NCI-H748 (cell line): ENCODE measurements around the gene ABHD2.

Experiments
- DNase-seq: peaks from one replicate; lab custom pipeline; 2025; ENCODE audit not compliant: unreplicated experiment; lab: John Stamatoyannopoulos, UW

Gene ABHD2

DNA sequence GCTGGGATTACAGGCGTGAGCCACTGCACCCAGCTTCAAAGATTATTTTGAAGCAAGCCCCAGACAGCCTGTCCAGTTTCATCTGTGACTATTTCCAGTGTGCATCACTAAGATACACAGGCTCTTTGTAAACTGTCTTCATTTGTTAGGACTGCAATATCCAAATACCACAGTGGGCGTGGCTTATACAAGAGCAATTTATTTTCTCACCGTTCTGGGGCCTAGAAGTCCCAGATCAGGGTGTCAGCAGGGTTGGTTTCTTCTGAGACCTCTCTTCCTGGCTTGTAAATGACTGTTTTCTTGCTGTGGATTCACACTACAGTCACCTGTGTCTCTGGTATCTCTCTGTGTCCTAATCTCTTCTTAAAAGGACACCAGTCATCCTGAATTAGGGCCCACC, 73.4 kb downstream of the ABHD2 start:
- no peak for DNase-seq

DNA sequence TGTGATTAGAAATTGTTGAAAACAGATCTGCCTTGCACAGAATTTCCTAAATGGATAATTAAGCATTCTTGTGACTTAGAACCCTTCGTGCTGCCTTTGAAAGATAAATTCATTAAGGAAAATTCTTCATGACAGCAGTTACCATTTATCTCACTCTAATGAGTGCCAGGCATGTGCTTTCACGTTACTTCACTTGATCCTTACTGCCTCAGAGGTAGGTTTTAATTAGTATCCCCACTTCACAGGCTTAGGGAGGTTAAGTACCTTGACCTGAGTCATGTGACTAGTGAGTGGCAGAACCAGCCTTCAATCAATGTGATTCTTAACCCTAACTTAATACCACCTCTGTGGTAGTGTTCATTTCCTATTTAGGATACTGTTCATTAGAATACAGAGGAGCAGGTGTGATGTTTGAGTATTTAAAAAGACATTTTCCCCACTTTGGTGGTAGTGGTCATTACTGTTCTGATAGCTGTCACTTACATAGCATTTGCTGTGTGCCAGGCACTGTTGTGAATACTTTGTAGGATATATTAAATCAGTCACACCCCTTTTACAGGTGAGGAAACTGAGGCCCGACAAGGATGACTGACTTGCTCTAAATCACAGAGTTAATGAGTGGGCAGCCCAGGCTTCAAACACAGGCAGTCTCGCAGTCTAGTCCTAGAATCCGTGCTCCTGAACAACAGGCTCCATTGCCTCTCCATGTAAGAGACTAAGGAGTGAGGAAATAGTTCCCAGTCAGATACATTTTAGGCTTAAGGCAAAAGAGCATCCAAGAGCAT, 75.2 kb downstream of the ABHD2 start:
- DNase-seq = no peak

DNA sequence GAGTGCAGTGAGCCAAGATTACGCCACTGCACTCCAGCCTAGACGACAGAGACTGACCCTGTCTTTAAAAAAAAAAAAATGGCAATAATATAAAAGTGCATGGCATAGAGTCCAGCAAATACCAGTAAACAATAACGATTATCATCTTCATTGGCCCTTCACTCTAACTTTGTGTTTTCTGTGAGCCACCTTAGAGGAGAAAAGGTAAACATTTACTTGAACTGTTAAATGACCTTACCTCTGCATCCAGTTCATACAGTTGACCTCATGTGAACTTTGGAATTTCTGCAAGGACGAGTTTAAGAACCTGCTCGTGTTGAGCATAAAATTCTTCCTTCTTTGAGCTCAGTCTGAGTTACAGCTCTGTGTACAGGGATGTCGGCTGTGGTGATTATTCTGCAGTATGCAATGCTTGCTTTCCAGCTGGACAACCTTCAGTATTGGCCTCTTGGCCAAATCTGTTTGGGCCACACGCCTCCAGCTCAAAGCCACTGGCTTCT, 76.5 kb downstream of the ABHD2 start:
- no peak for DNase-seq

DNA sequence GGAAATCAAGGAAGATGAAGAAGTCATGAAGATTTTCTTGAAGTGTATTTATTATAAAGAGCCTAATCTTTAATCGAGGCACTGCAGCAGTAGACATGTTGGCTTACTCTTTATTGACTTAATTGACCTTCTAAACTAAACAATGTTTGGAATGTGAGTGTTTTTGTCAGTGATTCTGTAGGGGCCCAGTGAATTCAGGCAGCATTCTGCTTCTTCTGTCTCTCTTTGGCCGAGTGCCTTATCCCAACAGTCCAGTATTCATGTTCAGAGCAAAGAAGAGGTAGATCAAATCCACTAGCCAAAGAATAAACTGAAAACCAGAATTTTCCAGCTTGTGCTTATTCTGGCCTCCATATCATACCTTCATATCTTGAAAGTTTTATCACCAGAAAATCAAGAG, 77.4 kb downstream of the ABHD2 start:
- no peak for DNase-seq

DNA sequence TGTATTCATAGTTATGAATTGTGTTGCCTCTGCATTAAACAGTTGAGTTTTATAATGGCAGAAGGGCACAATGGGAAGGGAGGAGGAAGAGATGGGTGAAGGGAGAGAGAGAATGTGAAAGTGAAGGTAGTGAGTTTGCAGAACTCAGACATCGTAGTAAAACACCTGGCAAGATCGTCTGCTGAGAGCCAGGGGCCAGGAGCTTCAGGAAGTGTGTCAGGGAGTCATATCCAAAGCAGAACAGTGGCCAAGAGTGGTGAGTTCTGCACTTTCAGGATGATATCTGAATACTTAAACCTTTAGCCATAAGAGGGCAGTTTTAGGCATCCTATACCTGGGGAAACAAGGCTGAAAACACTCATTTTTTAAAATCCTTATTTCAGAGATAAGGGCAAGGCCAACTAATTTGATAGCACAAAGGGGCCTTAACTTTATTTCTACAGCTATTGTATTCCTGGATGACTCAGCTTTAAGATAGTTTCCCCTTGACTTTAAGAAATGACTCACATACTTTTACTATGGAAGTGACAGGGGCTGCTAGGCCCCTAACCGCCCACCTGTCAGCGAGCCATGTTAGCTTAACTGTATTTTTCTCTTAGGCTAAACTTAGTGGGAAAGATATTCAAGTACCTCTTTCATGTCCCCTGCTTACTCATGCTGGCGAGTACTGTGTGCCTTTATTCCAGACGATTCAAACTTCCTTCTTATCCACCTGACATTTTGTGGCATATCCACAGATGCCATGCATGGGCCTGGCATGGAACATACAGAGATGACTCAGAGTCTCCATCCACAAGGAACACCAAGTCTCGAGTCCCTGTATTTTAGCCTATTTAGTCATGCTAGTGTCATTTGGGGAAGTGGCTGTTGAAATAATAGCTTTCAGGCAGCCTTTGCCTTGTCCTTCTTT, 79.3 kb downstream of the ABHD2 start:
- no peak for DNase-seq

DNA sequence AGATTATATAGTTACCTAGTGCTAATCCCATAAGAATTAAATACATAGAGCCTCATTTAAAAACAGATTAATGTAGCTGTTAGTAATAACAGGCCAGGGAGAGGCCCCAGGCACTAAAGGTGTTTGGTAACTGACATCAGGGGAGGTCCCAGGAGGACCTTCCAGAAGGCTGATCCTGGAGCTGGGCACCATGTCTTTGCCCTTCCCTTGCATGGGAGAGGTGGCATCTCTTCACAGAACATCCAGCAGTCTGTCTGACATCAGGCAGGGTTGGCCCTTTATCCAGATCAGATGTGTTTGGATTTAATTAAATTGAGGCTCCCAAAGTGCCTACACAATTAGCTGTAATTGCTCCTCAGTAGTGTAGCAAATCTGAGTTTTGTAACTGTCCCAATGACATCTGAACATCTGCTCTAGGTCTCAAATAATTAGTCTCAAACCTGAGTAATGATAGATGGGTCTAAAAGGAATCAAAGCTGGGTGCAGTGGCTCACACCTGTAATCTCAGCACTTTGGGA, 80.1 kb downstream of the ABHD2 start:
- no peak for DNase-seq

DNA sequence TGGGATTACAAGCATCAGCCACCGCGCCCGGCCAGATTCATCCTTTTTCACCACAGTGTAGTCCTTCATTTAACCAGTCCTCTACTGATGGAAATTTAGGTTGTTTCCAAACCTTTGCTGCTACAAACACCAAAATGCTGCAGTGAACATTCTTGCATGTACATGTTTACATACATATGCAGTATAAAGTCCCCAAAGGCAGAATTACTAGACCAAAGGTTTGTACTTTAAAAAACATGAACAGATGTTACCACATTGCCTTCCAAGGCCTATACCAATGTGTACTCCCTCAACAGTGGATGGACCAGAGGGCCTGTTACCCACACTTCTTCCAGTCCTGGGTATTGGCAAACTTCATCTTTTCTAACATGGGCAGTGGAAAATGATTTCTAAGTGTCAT, 82.1 kb downstream of the ABHD2 start:
- no peak for DNase-seq

DNA sequence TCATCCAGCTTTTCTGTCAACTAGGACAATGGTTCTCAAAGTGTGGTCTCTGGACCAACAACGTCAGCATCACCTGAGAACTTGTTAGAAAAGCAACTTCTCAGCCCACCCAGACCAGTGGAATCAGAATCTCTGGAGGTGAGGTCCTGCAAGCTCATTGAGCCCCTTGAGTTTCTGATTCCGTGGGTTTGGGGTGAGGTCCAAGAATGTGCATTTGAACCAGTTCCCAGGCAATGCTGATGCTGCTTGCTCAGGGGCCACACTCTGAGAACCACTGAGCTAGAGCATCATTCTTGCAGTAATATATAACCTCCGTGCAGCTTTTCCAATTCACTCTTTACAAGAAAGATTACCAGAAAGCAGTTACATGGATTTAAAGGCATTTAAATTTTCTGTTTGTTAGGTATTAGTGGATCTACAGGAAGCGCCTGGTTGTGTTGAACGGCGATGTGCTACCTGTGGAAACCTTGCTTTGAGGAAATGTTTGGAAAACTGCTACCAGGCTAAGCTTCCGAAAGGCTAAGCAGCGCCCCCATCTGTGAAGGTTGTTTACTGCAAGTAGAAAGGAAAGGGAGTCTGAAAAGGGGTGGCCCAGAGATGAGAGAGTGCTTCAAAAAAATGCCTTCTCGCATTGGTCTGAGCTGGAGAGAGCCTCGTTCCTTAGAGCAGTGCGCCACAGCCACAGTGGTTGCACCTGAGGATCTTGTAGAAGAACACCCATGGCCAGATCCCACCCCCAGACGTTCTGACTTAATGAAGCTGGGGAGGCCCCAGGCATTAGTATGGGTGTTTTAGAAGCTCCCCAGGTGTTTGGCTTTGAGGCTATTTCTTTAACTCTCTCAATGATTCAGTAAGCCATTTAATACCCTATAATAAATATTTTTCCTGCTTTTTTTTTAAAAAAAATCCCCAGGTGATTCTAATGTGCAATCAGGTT, 83.1 kb downstream of the ABHD2 start:
- peak; percentile 39 for DNase-seq

DNA sequence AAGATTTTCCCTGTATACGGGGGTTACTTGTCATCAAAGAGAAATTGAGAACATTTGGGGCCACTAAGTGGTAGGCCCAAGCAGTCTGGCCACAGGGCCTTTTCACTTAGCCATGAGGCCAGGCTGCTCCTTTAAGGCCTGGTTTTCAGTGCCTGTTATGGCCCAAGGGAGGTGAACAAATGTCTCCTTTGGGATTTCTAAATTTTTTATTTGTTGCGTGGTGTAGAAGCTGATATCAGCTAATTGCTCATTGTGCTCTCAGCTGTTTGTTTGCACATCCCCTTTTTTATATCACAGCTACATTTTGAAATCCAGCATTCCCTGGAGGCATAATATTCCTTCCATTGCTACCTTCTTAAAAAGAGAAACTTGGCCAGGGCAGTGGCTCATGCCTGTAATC, 84.7 kb downstream of the ABHD2 start:
- no peak for DNase-seq

DNA sequence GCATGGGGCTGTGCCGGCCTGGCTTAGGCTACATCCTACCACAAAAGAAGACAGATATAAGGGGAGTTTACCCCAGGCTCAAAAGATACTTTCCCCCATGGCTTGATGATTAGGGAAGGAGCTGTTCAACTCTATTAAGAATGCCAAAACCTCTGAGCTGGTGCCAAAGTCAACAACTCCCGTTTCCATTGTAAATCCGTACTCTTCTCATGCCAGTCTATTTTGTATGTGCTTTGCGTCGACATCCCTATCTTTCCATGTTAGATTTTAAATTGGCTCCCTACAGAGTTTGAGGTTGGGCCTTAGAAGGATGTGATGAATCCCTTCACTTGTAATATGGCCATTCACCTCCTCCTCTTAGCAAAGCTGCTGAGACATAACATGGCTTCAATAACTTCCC, 86.2 kb downstream of the ABHD2 start:
- DNase-seq = no peak

DNA sequence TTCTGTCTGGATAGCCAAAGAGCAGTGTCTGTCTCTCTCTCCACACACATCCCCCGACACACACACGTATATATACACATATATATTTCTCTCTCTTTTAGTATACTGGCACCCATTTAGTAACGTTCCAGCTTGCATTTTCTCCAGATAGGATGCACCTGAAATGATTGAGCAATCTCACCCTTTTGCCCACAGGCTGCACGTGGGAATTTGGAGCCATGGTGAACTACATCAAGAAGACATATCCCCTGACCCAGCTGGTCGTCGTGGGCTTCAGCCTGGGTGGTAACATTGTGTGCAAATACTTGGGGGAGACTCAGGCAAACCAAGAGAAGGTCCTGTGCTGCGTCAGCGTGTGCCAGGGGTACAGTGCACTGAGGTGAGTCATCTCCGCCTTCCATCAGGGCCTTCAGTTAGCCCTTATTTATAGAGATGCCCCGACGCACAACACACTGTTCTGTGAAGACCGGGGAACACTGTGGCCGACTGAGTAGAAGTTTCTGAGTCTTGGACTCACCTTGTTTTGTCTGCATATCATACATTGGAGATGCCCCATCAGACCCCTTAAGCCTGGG, 87.4 kb downstream of the ABHD2 start:
- no peak for DNase-seq

DNA sequence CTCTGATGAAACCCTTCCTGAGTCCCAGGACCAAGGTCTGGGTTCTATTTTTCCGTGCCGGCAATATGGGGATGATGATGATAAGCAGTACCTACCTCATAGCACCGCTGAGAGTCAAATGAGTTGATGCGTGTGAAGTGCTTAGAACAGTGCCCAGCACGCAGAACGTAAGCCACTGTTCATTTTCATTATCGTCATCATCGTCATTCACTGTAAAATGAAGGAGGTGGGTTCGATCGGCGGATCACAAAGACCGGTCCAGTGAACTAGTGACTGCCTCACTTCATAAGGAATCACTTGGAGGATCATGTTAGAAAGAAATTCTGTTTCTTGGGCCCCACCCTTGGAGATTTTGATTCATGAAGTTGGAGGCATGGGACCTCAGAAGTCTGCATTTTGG, 88.9 kb downstream of the ABHD2 start:
- no peak for DNase-seq

DNA sequence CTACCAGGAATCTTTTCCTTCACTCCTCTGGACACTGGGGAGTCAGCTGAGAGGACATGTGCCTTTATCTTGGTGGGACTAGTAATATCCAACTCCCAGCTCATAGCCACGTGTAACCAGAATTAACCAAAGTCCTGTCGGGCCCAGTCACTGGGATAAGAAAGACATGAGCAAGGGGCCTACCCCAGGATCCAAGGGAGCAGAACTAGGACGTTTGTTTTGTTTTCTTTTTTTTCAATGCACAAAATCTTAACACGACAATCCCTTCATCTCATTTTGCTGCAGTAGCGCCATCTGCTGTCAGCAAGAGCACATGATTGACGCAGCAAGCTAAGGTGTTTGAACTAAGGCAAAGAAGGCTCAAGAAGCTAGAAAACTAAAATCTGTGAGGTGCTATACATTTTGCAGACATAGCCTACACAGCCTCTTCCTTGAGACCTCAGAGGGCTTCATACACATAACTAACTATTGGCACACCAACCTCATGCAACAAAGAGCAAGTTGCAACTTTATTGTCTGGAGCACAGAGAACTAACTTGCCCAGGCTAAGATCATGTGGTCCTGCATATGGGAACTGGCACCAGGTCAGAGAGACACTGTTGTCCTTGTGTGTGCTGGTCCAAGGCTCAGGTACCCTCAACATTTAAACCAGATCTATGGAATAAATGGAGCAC, 89.5 kb downstream of the ABHD2 start:
- peak; percentile 47 for DNase-seq

DNA sequence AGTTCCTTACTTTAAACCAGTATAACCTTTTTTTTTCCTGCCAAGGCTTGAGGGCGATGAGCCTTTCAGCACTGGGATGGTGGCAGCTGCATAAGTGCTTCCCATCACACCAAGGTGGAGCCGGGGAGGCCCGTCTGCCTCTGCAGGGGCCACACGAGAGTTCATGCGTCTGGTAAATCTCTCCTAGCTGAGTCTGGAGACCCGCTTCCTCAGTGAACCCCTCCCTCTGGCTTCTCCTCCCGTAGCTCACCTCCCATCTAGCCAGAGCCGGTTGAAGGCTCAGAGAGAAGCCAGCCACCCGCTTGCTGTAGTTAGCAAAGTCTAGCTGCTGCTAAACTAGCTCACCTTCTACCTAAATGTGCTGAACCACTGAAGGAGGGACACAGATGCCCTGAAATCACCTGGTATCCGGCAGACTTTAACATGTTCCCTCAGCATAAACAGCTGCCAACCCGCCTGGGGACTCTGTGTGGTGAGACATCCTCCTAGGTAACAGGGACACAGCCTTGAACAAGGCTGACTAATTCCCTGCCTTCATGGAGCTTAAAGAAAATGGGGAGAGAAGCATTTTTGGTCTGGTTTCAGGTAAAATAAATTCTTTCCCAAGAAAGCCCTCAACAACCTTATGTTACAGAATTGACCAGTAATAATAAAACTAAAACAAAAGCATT, 90.2 kb downstream of the ABHD2 start:
- DNase-seq = no peak

DNA sequence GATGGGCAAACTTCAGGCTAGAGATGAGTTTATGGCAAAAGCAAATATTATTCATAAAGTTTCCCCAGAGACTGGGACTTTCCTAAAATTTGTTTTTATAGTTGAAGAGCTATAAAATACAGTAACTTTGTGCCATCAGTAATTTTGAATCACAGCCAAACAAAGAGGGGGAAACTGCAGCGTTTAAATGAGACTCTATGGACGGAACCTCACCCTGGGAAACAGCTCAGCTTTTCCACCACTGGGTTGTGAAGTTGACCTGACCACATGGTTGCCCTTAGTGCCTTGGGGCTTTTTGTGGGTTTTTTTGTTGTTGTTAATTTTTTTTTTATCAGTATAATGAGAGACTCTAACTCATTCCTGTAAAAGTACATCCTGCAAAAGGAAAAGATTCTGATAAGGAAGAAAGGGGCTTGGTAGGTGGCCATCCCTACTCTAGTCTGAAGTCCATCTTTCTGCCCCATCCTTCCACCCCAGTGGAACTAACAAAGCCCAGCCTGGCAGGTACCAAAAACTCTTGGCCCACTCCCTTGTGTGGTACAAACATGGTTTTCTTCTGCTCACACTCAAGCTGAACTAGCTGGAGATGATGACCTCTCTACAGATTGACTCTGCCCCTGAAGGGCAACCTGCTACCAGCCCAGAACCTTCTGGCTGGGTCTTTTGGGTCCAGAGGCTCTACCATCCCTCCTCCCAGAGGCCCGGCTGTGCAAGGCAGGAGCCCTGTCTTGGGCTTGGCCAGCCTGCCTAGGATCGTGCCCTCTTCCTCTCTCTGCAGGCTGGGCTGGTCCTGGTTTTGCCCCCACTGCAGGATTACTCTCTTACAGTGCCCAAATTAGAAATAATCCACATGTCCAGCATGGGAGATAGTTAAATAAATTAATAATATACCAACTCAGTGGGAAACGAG, 92.0 kb downstream of the ABHD2 start:
- DNase-seq = no peak

DNA sequence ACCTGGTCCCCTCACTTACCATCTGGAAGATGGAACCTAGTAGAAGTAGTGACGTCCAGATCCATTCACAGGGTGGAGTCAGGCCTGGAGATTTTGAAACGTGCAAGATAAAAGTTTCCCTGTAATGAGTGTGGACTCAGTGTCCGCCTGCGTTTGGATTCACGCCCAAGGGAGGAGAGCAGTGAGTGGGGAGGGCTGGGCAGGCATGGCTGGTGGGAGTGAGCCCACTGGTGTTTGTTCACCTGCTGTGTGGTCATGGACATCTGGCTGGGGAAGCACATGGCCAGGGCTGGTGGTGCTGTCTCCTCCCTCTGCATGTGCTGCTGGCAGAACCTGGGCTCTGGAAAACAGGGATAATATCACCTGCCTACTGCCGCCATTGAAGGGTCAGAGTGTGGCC, 96.1 kb downstream of the ABHD2 start:
- DNase-seq = peak; percentile 28

DNA sequence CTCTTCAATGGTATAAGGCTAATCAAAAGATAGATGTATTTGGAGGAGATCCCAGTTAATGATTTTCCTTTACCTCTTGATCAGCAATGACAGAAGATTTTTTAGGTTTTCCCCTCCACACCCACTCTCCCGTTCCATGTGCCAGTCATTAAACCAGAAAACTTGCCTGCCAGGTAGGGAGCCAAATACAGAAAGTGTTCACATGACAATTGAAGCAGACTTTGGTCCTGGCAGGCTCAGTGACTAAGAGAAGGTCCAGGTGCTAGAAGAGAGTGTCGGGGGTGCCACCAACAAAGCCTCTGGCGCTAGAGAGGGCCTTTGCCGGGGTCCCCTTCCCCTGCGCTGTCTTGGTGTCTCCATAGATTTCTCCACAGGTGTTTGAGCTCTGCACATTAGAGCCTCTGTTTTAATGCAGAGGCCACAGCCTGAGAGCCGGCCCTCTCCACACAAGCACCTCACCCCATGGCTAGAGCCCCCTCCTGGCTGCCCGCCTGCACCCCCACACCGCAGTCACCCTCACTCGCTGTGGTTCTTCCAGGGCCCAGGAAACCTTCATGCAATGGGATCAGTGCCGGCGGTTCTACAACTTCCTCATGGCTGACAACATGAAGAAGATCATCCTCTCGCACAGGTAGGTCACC, 96.8 kb downstream of the ABHD2 start:
- DNase-seq = no peak

DNA sequence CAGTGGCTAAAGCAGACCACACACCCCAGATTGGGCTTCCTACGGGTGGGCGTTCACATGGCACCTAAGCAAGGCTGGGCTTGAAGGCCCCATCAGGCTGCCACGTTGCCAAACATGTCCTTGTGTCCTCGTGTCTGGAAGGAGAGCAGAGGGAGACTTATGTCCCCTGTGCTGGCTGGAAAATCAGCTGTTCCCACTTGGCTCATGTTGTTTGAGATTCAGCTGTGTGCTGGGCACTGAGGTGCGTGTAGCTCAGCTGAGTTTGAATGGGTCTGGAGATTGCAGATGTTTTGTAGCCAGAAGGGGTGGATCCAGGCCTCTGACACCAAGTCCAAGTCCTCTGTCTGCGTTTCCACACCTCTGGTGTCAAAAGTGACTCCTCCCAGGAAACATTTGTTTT, 98.5 kb downstream of the ABHD2 start:
- no peak for DNase-seq
